Esophagus muscularis mucosa (tissue), 3 donors: ENCODE results near the gene TERT.

Experiments used
- CTCF ChIP-seq, 3 experiments: fragments of 200-600 bp in 2 of 3; fragments of 450-650 bp in 1 of 3; sonication (generic) in 2 of 3; IDR thresholded peaks; one replicate each; pipeline ENCODE4 v1.5.1; 2017 to 2019; ENCODE audit warnings: antibody characterized with exemption in 3 of 3, mild to moderate bottlenecking in 2 of 3, moderate library complexity in 1 of 3
- POLR2A ChIP-seq: fragments of 450-650 bp; IDR thresholded peaks from one replicate; pipeline ENCODE4 v1.6.1; 2017; ENCODE audit warnings: antibody characterized with exemption, moderate library complexity, mild to moderate bottlenecking, low read depth

- TF ChIP-seq CTCF (IDR thresholded peaks at IDR 0.05) (no peak), POLR2A (no peak)
Observed at GRCh38 chr5:1274471-1274870, 20.4 kb downstream of the TERT start.
